IMR-90 (cell line): ENCODE results near the gene PHLDB1. TPM values are rescaled to one million over a fixed set of nuclear protein-coding genes. Genes with fewer than 3 reads are reported as not detected.
A peak's percentile ranks its signal among the peaks of the same experiment; 100 is the strongest.

Experiments used
- ATAC-seq: fragments of 200-7000 bp; cut with Tn5 transposase; 2 replicates; pipeline ENCODE4 v1.9.1; 2020; ENCODE audit warnings: low read depth, mild to moderate bottlenecking, moderate library complexity
- BruUV-seq: library from RNA; stranded (reverse); fragments of 400-500 nt; replicated peaks from 2 replicates; lab custom pipeline; 2021; lab: Mats Ljungman, UMichigan
- CTCF ChIA-PET: fragments of 300-600 bp; formaldehyde crosslinking; extraction: SDS; loops from one replicate; lab custom pipeline; 2021; ENCODE audit warnings: antibody characterized with exemption; lab: Yijun Ruan, JAX
- POLR2A ChIA-PET: fragments of 300-600 bp; sonication (Branson Sonifier 250); formaldehyde crosslinking; loops from one replicate; lab custom pipeline; 2022; ENCODE audit warnings: antibody characterized with exemption; ENCODE audit not compliant: unreplicated experiment; lab: Charles Lee
- DNase-seq: peaks from one replicate; pipeline ENCODE4 v3.0.0; 2013
- H2AFZ ChIP-seq: replicated peaks from 2 replicates; pipeline ENCODE3; 2013; ENCODE audit warnings: low read length, mild to moderate bottlenecking; ENCODE audit not compliant: poor library complexity
- H2AK5ac ChIP-seq: 2 replicates; pipeline ENCODE4 v1.6.1; 2013; ENCODE audit warnings: low read depth, low read length, inconsistent platforms
- H2AK9ac ChIP-seq: replicated peaks from 2 replicates; pipeline ENCODE3; 2013; ENCODE audit warnings: mild to moderate bottlenecking, low read depth, low read length, moderate library complexity; ENCODE audit not compliant: poor library complexity
- H2BK120ac ChIP-seq: 2 replicates; pipeline ENCODE4 v1.6.1; 2013; ENCODE audit warnings: low read depth, low read length, inconsistent platforms
- H2BK15ac ChIP-seq: 3 replicates; pipeline ENCODE4 v1.6.1; 2013; ENCODE audit warnings: low read depth, low read length, inconsistent platforms
- H2BK20ac ChIP-seq: 2 replicates; pipeline ENCODE4 v1.6.1; 2013; ENCODE audit warnings: low read depth, mild to moderate bottlenecking, inconsistent platforms, low read length, moderate library complexity
- H2BK5ac ChIP-seq: 2 replicates; pipeline ENCODE4 v1.6.1; 2013; ENCODE audit warnings: mild to moderate bottlenecking, low read depth, low read length, inconsistent platforms; ENCODE audit not compliant: poor library complexity, severe bottlenecking
- H3K14ac ChIP-seq: replicated peaks from 2 replicates; pipeline ENCODE4 v1.6.1; 2013; ENCODE audit warnings: low read depth, low read length, inconsistent platforms
- H3K18ac ChIP-seq: 2 replicates; pipeline ENCODE4 v1.6.1; 2013; ENCODE audit warnings: low read depth, low read length, control low read depth
- H3K23ac ChIP-seq: 2 replicates; pipeline ENCODE4 v1.6.1; 2013; ENCODE audit warnings: low read depth, low read length, inconsistent platforms
- H3K27ac ChIP-seq: 2 replicates; pipeline ENCODE4 v1.5.1; 2013; ENCODE audit warnings: mild to moderate bottlenecking, control low read depth, low read length; ENCODE audit not compliant: insufficient read depth
- H3K27me3 ChIP-seq: 2 replicates; pipeline ENCODE4 v1.6.1; 2013; ENCODE audit warnings: low read length; ENCODE audit not compliant: control insufficient read depth, insufficient read depth
- H3K36me3 ChIP-seq: 2 replicates; pipeline ENCODE4 v1.6.1; 2013; ENCODE audit warnings: low read length, mixed read lengths; ENCODE audit not compliant: control insufficient read depth, insufficient read depth
- H3K4ac ChIP-seq: 2 replicates; pipeline ENCODE4 v1.6.1; 2013; ENCODE audit warnings: low read depth, low read length, inconsistent platforms
- H3K4me1 ChIP-seq: 2 replicates; pipeline ENCODE4 v1.6.1; 2013; ENCODE audit warnings: low read length, mixed read lengths; ENCODE audit not compliant: control insufficient read depth, insufficient read depth
- H3K4me2 ChIP-seq: 2 replicates; pipeline ENCODE4 v1.6.1; 2013; ENCODE audit warnings: low read depth, mild to moderate bottlenecking, control low read depth, low read length, moderate library complexity
- H3K4me3 ChIP-seq: 2 replicates; pipeline ENCODE4 v1.5.1; 2013; ENCODE audit warnings: low read depth, mild to moderate bottlenecking, control low read depth, low read length, moderate library complexity; ENCODE audit not compliant: insufficient read depth
- H3K56ac ChIP-seq: 2 replicates; pipeline ENCODE4 v1.6.1; 2013; ENCODE audit warnings: low read length, inconsistent platforms; ENCODE audit not compliant: insufficient read depth; ENCODE audit errors: extremely low read depth
- H3K79me1 ChIP-seq, 2 experiments: 2 replicates each; pipeline ENCODE4 v1.6.1; 2013; ENCODE audit warnings: low read length in 2 of 2, inconsistent platforms in 1 of 2, low read depth in 1 of 2
- H3K9ac ChIP-seq: 2 replicates; pipeline ENCODE4 v1.6.1; 2013; ENCODE audit warnings: low read depth, low read length, control low read depth
- H3K9me1 ChIP-seq: 2 replicates; pipeline ENCODE4 v1.6.1; 2013; ENCODE audit warnings: low read length, inconsistent platforms; ENCODE audit not compliant: insufficient read depth
- H3K9me3 ChIP-seq: 2 replicates; pipeline ENCODE4 v1.6.1; 2013; ENCODE audit warnings: low read length; ENCODE audit not compliant: control insufficient read depth, insufficient read depth
- H4K20me1 ChIP-seq: 2 replicates; pipeline ENCODE4 v1.6.1; 2013; ENCODE audit warnings: low read length, inconsistent platforms; ENCODE audit not compliant: insufficient read depth
- H4K5ac ChIP-seq: 2 replicates; pipeline ENCODE4 v1.6.1; 2013; ENCODE audit warnings: mild to moderate bottlenecking, low read depth, low read length, control low read depth
- H4K8ac ChIP-seq, 2 experiments: 2 replicates each; pipeline ENCODE4 v1.6.1; 2013; ENCODE audit warnings: low read depth in 2 of 2, low read length in 2 of 2, control low read depth in 1 of 2, inconsistent platforms in 1 of 2
- H4K91ac ChIP-seq: 2 replicates; pipeline ENCODE4 v1.6.1; 2013; ENCODE audit warnings: low read depth, low read length, inconsistent platforms; ENCODE audit not compliant: insufficient read depth
- BHLHE40 ChIP-seq: fragments of 150-350 bp; IDR thresholded peaks from 2 replicates; pipeline ENCODE4 v1.6.1; 2016; ENCODE audit warnings: mild to moderate bottlenecking, low read depth, low read length
- CEBPB ChIP-seq: IDR thresholded peaks from 2 replicates; pipeline ENCODE4 v1.6.1; 2012; ENCODE audit warnings: low read depth, low read length, improper control_type of control experiment
- CHD1 ChIP-seq: IDR thresholded peaks from 2 replicates; pipeline ENCODE4 v1.6.1; 2012; ENCODE audit warnings: low read depth, low read length, improper control_type of control experiment
- CTCF ChIP-seq: conservative IDR thresholded peaks from 2 replicates; pipeline ENCODE4 v1.5.1; 2012; ENCODE audit warnings: mild to moderate bottlenecking, low read depth, low read length, improper control_type of control experiment
- FOS ChIP-seq: fragments of 150-350 bp; IDR thresholded peaks from 2 replicates; pipeline ENCODE4 v1.6.1; 2016; ENCODE audit warnings: low read depth, low read length
- MAFK ChIP-seq: IDR thresholded peaks from 2 replicates; pipeline ENCODE4 v1.6.1; 2012; ENCODE audit warnings: low read depth, low read length, improper control_type of control experiment
- MAZ ChIP-seq: IDR thresholded peaks from 2 replicates; pipeline ENCODE4 v1.6.1; 2012; ENCODE audit warnings: low read depth, mild to moderate bottlenecking, low read length, improper control_type of control experiment, moderate library complexity, borderline replicate concordance
- MXI1 ChIP-seq: IDR thresholded peaks from 2 replicates; pipeline ENCODE4 v1.6.1; 2012; ENCODE audit warnings: low read depth, mild to moderate bottlenecking, low read length, moderate library complexity, borderline replicate concordance
- NFE2L2 ChIP-seq: fragments of 150-350 bp; IDR thresholded peaks from 2 replicates; pipeline ENCODE4 v1.6.1; 2016; ENCODE audit warnings: low read depth, mild to moderate bottlenecking, low read length
- POLR2A ChIP-seq: IDR thresholded peaks from 2 replicates; pipeline ENCODE4 v1.6.1; 2012; ENCODE audit warnings: mild to moderate bottlenecking, low read depth, low read length
- RAD21 ChIP-seq: IDR thresholded peaks from 2 replicates; pipeline ENCODE4 v1.6.1; 2012; ENCODE audit warnings: low read length, improper control_type of control experiment
- RCOR1 ChIP-seq: IDR thresholded peaks from 2 replicates; pipeline ENCODE4 v1.6.1; 2012; ENCODE audit warnings: mild to moderate bottlenecking, low read length, improper control_type of control experiment; ENCODE audit not compliant: insufficient replicate concordance
- RFX5 ChIP-seq: IDR thresholded peaks from 2 replicates; pipeline ENCODE4 v1.8.0; 2012; ENCODE audit warnings: low read depth, mild to moderate bottlenecking, low read length, moderate library complexity
- WGBS, 2 experiments: methylation state at CpG; one replicate each; pipeline versions ENCODE4 v1.1.5 to v1.1.7; 2013; ENCODE audit warnings: missing lambda C conversion rate in 2 of 2; ENCODE audit not compliant: insufficient read length in 1 of 2; ENCODE audit errors: extremely low coverage in 2 of 2; 5-methylcytosine and 5-hydroxymethylcytosine counted together
- dilution Hi-C: fragments of 300-500 bp; cut with HindIII; formaldehyde crosslinking; loops from one replicate; pipeline ENCODE4 v1.14.3; 2018; ENCODE audit warnings: low sequenced_read_pairs; ENCODE audit not compliant: unreplicated experiment
- in situ Hi-C: fragments of 300-500 bp; cut with MboI; formaldehyde crosslinking; loops from 3 replicates; pipeline ENCODE4 v1.14.3; 2019; ENCODE audit warnings: low sequenced_read_pairs, inconsistent platforms, mixed read lengths
- intact Hi-C: fragments of 100-400 bp; cut with micrococcal nuclease; formaldehyde crosslinking; loops from 2 replicates; pipeline ENCODE4 v1.10.0; 2022
- polyA plus RNA-seq, 3 experiments: library from polyadenylated mRNA; depleted of rRNA; stranded (reverse); fragments of >200 nt; gene quantifications; 2 replicates each; pipeline ENCODE4 v1.2.3, GENCODE V29; 2012; ENCODE audit warnings: low replicate concordance in 1 of 3
- total RNA-seq: library from RNA; depleted of rRNA; stranded (reverse); fragments of >200 nt; gene quantifications from 2 replicates; pipeline ENCODE4 v1.2.3, GENCODE V29; 2012
- TF ChIP-seq, protein P1 (sequence below): fragments of 150-350 bp; IDR thresholded peaks from 2 replicates; pipeline ENCODE4 v1.6.1; 2017; ENCODE audit warnings: mild to moderate bottlenecking, antibody characterized with exemption, low read length, low read depth

Gene PHLDB1
- total and polyA plus RNA-seq, 2 of the 4 experiments (the other 2 are of a cell fraction), result 40.0 to 90.4 TPM

DNA sequence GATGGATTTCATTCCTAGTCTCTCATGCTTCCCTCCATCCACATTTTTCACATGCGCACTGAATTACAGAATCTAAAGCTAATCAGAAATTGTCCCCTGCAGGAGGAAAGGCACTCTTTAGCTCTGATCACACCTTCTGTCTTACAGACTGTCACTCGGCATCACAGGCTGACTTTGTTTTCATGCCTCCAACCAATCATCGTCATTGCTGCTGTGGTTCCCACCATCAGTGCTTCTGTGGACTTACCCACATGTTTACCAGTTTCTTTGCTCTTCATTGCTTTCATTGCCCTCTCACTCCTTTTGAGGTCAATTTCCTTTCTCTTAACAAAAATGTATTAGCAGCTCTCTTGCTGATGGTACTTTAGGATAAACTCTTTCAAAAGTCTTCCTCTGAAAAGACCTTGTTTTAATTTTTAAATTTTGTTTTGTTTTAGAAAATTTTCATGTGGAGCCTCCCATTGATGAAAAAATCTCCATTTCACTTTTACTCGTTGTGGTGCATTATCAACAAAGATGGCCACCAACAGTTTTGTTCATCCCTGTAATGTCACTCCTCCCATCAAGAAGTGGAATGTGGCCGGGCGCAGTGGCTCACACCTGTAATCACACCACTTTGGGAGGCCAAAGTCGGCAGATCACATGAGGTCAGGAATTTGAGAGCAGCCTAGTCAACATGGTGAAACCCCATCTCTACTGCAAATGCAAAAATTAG, 92.2 kb downstream of the PHLDB1 start:
- no TSS peak for BruUV-seq
- ChIA-PET CTCF (interaction anchor here (2.8 kb wide), 1 partner anchor 10 kb away, joined by 8 read pairs; no protein-coding TSS in a partner anchor), POLR2A (interaction anchor here (0.6 kb wide), 1 partner anchor 61 kb away, joined by 3 read pairs; no protein-coding TSS in a partner anchor)

More for the DNA sequence above, 92.2 kb downstream of the PHLDB1 start:
- Histone ChIP-seq H3K4me2 (no peak overlapping the region), H3K14ac (no peak overlapping the region), H3K79me1 (no peaks in the 10 kb centered on the region), H4K8ac (no peak overlapping the region), H3K36me3 (no peaks in the 10 kb centered on the region), H3K9me3 (peaks cover 4% of the 10 kb centered on the region; the same call in 1 of the 2 replicates), H3K27ac (no peak overlapping the region), H3K4ac (no peak overlapping the region), H4K5ac (no peak overlapping the region), H4K91ac (no peak overlapping the region), H3K18ac (no peak overlapping the region), H2BK120ac (no peak overlapping the region), H3K56ac (no peak overlapping the region), H2BK20ac (no peak overlapping the region), H2AK5ac (no peak overlapping the region), H3K27me3 (no peaks in the 10 kb centered on the region), H3K9ac (no peak overlapping the region), H3K4me1 (no peaks in the 10 kb centered on the region), H2BK5ac (no peak overlapping the region), H3K4me3 (no peak overlapping the region), H4K20me1 (no peaks in the 10 kb centered on the region), H2AFZ (peak overlapping the region; percentile 53), H2BK15ac (no peak overlapping the region), H3K23ac (no peak overlapping the region), H2AK9ac (no peak overlapping the region), H3K9me1 (no peaks in the 10 kb centered on the region)
- in situ Hi-C loops, result no loop called here
- TF ChIP-seq RAD21 (no peak), POLR2A (no peak), RFX5 (no peak), RCOR1 (no peak), CEBPB (no peak), MAFK (no peak), MAZ (no peak), BHLHE40 (no peak), CTCF (no peak), MXI1 (no peak), FOS (no peak), NFE2L2 (no peak), CHD1 (no peak)
- TF ChIP-seq, protein P1, sequence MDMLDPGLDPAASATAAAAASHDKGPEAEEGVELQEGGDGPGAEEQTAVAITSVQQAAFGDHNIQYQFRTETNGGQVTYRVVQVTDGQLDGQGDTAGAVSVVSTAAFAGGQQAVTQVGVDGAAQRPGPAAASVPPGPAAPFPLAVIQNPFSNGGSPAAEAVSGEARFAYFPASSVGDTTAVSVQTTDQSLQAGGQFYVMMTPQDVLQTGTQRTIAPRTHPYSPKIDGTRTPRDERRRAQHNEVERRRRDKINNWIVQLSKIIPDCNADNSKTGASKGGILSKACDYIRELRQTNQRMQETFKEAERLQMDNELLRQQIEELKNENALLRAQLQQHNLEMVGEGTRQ, result no peak
- 68% methylated on average over 3 of the region's 7 CpGs; no CpG with 5 or more reads in 1 of the 2 experiments for WGBS, 2 experiments
- intact Hi-C loops, result no loop called here
- DNase-seq (no peak), ATAC-seq (no peak)
- dilution Hi-C loops, result no loop called here
